Stimulated activated CD4-positive, alpha-beta T cell treated with anti-CD3 and anti-CD28 coated beads, Interleukin-1b, Interleukin-23, amount 100 ng/mL, for 48 hours (primary cell): Measurements from ENCODE around the gene SLC35F3.
"Not testable (repeated sequence)": the region's sequence is repeated elsewhere in the genome, so short reads cannot be mapped to it uniquely, and the experiment has no call there.

Experiments
- DNase-seq: peaks from one replicate; pipeline ENCODE4 v3.0.0-alpha.2; 2020

SLC35F3 gene

GRCh38 chr1:234152344-234152743, 247.9 kb downstream of the SLC35F3 start:
- DNase-seq = not testable (repeated sequence)

DNA sequence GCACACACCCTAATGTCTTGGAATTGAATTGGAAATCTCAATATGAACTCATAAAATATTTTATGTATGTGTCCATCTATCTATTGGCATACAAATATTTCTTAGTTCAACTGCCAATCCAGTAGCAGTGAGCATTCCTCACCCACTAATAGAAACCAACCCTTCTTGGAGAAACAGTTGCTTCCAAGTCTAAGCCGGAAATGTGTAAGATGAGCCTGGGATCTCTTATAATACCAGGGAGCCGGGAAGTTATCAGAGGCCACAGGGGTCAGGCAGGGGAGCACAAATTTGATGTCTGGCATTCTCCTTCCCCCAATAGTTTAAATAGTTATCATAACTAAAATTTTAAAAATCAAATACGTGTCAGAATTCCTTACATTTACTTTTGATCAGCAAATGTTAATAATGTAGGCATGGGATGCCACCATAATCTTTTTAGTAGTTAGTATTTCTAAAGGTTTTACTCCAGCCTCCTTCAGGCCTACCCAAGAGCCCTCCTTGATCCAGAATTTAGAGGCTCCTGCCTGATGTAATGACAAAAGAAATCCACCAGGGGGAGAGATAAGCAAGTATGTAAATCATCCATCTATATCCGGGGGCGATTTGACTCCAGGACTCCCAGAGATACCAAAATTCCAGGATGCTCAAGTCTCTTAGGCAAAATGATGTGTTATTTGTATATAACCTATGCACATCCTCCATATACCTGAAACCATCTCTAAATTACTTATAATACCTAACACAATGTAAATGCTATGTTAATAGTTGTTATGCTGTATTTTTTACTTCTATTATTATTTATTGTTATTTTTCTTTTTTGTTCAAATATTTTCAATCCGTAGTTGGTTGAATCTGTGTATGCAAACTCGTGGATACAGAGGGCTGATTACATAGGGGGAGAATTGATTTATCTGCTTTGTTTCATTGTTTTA, 250.1 kb downstream of the SLC35F3 start:
- DNase-seq = no peak

DNA sequence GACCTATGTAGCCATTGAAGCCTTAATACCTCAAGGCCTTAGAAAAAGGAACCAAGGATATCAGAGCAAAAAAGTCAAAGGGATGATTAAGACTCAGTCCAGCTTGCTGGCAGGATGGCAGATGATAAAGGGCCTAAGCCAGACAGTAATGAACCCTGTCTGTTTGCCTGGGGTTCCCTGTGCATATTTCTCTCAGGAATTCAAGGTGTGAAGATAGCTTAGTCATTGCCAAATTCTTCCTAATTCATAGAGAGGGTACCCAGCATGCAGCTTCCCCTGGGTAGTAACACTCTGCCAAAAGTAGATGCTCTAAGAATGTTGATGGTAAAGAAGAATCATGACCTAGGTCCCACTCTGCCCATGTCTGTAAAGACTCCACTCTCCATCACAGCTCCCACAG, 258.2 kb downstream of the SLC35F3 start:
- no peak for DNase-seq

DNA sequence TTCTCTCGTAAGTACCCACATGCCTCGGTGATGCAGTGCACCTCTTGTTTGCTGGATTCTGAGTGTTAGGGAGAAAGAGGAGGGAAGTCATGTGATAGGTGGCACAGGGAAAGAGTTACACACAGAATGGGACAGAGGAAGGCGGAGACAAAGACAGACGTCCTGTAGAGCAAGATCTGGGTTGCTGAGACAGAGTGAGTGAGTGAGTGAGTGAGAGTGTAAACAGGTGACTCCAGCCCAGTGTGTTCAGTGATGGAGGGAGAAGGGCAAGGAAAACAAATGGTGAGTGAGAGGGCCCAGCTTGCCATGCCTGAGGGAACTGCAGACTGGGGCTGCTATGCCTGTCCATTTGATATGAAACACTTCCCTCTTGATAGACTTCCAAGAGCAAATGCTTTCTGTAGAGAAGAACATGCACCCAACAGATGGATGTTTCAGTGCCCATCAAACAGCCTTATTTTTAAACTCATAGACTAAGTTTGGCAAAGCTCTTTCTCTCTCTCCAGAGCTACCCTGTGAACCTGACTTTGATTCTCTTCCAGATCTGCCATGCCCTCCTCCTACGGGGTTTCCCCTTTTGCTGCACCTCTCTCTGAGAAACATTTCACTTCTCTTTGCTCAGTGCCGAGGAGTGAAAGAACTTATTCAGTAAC, 258.9 kb downstream of the SLC35F3 start:
- no peak for DNase-seq

DNA sequence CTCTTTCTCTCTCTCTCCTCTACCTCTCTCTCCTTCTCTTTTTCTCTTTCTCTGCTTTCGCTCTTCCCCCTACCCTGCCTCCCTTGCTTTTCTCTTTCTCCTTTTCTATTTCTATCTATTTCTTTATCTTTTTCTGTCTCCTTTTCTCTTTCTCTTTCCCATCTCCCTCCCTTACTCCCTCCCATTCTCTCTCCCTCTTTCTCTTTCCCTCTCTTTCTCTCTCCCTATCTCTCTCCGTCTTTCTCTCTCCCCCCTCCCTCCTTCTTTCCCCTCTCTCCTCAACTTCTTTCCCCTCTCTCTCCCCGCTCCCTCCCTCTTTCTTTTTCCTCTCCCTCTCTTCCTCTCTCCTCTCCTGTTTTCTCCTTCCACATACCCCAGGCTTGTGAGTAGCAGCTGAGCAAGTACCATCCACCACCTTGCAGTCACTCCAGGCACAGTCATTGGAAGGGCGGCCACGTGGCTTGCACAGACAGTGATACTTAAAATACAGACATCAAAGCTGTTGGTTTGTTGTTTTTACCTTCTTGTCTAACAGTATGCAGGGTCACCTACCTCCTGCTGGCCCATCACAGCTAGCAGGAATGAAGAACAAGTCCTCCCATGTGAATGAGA, 259.7 kb downstream of the SLC35F3 start:
- no peak for DNase-seq

DNA sequence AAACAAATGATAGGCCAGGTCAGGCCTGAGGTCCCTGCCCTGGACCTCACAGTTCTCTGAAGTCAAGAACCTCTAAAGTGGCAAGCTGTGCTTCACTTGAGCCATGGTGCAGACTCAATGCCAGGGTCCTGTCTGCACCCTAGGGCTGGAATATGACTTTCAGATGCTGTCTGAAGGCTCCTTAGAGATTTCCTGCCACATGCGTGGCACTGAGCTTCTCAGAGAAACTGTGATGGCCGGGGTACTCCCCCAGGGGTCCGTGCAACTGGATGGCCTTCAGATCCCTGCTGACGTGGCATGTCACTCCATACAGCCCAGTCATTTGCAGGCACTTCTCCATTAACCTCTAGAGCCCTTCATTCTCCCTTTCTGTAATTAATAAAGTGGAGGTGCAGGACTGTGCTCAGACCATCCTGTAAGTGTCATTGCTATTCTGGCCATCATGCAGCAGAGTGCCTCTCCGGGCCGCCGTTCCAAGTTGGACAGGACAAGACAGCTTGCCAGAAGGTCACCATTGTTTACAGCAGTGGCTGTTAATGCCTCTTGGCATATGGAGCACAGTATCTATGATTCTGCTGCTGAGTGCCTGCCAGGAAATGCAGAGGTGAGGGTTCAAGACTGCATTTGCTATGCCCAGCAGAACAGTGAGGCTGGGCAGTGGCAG, 263.7 kb downstream of the SLC35F3 start:
- no peak for DNase-seq

DNA sequence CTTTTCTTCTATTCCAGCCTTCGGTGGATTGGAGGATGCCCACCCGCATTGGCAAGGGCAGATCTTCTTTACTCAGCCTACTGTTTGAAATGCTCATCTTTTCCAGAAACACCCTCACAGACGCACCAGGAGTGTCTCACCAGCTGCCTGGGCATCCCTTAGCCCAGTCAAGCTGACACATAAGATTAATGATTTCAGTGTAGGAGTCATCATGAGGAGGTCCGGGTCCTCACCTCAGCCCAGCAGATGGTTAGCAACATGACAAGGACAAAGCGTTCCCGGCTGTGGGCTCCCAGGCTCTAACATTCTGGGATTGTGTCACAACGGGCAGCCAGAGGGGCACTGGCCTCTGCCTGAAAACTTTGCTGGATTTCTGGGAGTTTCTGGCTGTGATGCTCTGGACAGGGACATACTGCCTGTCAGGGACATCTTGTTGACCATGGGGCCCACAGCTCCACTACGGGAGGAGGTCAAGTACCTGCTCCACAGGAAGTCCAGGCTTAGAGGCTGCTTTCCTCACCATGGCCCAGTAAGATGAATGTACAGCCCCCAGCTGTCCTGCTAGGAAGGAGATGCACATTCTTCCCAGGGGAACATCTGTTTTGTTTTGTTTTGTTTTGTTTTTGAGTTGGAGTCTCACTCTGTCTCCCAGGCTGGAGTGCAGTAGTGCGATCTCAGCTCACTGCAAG, 264.8 kb downstream of the SLC35F3 start:
- DNase-seq = no peak

- no peak for DNase-seq
Measured at GRCh38 chr1:234170067-234170466, 265.6 kb downstream of the SLC35F3 start.

GRCh38 chr1:234170622-234171021, 266.1 kb downstream of the SLC35F3 start:
- no peak for DNase-seq

- DNase-seq = no peak
Measured at GRCh38 chr1:234173968-234174367, 269.5 kb downstream of the SLC35F3 start.

DNA sequence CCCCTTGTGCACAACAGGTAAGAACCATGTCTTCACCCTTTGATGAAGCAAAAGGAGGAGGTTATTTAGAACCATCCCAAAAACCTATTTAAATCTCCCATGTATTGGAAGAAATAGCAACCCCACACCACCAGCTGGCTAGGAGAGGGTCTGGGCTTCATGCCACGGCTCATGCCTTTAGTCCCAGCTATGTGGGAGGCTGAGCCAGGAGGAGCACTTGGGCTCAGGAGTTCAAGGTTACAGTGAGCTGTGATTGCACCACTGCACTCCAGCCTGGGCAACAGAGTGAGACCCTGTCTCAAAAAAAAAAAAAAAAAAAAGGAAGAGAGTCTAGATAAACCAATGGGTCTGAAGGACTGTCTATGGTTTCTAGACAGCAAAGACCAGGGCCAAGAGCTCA, 270.9 kb downstream of the SLC35F3 start:
- no peak for DNase-seq

DNA sequence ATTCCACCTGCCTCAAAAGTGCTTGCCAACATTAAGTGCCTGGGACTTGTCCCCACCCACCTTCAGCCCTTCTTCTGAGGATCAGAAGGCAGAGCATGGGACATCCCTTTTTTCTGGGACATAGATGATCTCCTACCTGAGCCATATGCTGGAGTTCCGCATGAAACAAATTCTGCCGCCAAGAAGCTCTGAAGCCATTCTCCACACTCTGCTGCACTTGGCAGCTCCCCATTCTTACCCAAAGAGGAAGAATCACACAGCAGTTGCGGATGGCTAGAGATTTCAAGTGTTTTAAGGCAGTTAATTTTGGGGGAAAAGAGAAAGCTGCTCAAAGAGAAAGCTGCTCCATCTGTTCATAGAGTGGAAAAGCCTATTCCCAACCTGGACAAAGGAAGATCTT, 271.5 kb downstream of the SLC35F3 start:
- no peak for DNase-seq

- not testable (repeated sequence) for DNase-seq
Measured at GRCh38 chr1:234176847-234177246, 272.4 kb downstream of the SLC35F3 start.

DNA sequence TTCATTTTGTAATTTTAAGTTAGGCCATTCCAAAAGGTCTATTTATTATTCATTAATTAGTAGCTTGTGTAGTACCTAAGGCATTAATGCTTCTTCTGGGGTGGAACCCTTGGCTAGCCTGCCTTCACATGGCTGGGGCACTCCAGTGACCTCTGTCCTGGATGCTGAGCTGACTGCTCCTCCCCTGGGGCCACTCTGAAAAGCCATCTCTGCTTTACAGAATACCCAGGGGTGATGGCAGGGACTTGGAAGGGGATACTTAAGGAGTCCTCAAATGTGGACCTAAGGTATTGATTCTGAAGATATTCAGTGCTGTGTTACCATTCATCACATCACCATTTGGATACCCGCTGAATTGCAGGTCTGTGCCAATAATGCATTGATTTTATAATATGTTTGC, 281.0 kb downstream of the SLC35F3 start:
- DNase-seq = no peak

GRCh38 chr1:234186037-234186688, 281.7 kb downstream of the SLC35F3 start:
- peak; percentile 60 for DNase-seq

DNA sequence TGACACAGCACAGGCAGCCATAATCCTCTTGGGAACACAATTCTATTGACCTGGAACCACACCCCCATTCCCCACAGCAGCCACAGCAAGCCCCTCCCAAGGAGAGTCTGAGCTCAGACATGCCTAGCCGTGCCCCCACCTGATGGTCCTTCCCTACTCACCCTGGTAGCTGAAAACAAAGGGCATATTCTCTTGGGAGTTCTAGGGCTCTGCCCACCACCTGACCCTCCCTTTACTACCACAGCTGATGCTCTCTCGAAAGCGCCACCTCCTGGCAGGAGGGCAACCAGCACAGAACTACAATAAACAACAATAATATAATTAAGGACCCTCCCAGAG, 283.9 kb downstream of the SLC35F3 start:
- no peak for DNase-seq

DNA sequence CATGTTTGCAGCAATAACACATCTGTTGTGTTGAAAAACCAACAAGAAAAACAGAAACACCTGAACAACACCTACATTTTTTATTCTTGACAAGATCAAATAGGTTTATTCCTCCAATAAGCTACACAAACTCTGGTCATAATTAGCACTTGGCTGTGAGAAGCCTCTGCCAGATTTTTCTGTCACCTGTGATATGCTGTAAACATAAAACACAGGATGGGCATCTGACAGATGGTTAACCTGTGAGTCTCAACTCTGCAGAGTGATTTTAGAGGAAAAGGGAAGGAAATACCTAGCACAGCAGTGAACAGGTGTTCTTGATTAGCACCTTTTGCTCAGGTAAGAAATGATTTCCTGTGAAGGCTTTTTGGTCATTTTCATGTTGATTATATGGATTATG, 293.4 kb downstream of the SLC35F3 start:
- DNase-seq = no peak

- no peak for DNase-seq
Measured at GRCh38 chr1:234199476-234200127, 295.1 kb downstream of the SLC35F3 start.

- DNase-seq = no peak
Measured at GRCh38 chr1:234200566-234200965, 296.1 kb downstream of the SLC35F3 start.

DNA sequence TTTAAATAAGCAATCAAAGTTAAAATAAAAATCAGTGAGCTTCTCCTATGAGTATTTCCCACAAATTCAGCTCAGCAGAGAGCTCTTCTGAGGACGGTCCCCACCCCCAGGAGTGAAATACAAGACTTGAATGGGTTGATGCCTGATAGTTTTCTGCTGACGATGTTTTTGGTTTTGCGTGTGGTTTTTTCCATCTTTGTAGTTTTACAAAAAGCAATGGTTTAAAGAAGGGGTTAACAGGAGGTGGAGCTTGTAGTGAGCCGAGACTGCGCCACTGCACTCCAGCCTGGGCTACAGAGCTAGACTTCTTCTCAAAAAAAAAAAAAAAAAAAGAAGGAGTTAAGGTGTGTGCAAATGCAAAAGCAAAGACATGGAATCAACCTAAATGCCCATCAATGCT, 297.1 kb downstream of the SLC35F3 start:
- no peak for DNase-seq

DNA sequence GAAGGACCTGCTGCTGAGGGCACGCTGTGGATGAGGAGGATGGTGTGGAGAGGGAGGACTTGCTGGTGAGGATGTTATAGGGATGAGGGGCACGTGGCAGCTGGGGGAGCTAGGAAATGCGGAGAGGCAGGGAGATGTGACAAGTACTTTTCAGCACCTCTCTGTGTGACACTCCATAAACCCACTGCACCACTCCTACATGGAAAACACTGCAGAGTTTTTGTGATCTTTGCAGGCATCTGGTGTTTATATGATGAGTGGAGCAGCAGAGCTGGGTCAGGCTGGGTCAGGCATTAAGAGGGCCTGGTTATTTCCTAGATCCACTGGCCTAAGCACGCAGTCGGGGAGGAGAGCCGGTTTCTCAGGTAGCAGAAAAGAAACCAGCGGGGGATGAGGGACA, 301.5 kb downstream of the SLC35F3 start:
- DNase-seq = no peak
